Measurements from ENCODE around the gene DMBT1. TPM values are rescaled to one million over a fixed set of nuclear protein-coding genes. Genes with fewer than 3 reads are reported as not detected.
A peak's percentile ranks its signal among the peaks of the same experiment; 100 is the strongest.

The DMBT1 gene
- total RNA-seq, 1 donor from 2014 or later, result 0.44 TPM

GRCh38 chr10:122526892-122527291, 33.7 kb upstream of the DMBT1 start:
- peaks cover 15% of the 10 kb centered on the region for H3K4me1 ChIP-seq
- no peaks in the 10 kb centered on the region for H3K36me3 ChIP-seq
- H3K27ac ChIP-seq (replicated peaks), result no peak overlapping the region
- TF ChIP-seq CTCF (IDR thresholded peaks at IDR 0.05; ENCODE audit: borderline replicate concordance), result no peak
- H3K27me3 ChIP-seq (ENCODE audit: low read depth), result no peaks in the 10 kb centered on the region
- no peaks in the 10 kb centered on the region for H3K9me3 ChIP-seq (replicated peaks)
- DNase-seq, result no peak
- no peak overlapping the region for H3K4me3 ChIP-seq
- intact Hi-C loops (cut with micrococcal nuclease), result no loop called here

GRCh38 chr10:122530177-122530576, 30.4 kb upstream of the DMBT1 start:
- no peaks in the 10 kb centered on the region for H3K9me3 ChIP-seq (replicated peaks)
- no peaks in the 10 kb centered on the region for H3K27me3 ChIP-seq (ENCODE audit: low read depth)
- peaks cover 15% of the 10 kb centered on the region for H3K4me1 ChIP-seq
- no peaks in the 10 kb centered on the region for H3K36me3 ChIP-seq
- no peak overlapping the region for H3K4me3 ChIP-seq
- no peak for TF ChIP-seq CTCF (IDR thresholded peaks at IDR 0.05; ENCODE audit: borderline replicate concordance)
- H3K27ac ChIP-seq (replicated peaks), result peak overlapping the region; percentile 64
- intact Hi-C loops (cut with micrococcal nuclease), result no loop called here
- DNase-seq, result peak; percentile 37

GRCh38 chr10:122531261-122531660, 29.3 kb upstream of the DMBT1 start:
- no peak overlapping the region for H3K4me3 ChIP-seq
- TF ChIP-seq CTCF (IDR thresholded peaks at IDR 0.05; ENCODE audit: borderline replicate concordance), result no peak
- no peaks in the 10 kb centered on the region for H3K27me3 ChIP-seq (ENCODE audit: low read depth)
- intact Hi-C loops (cut with micrococcal nuclease), result no loop called here
- no peaks in the 10 kb centered on the region for H3K36me3 ChIP-seq
- H3K9me3 ChIP-seq (replicated peaks), result no peaks in the 10 kb centered on the region
- no peak overlapping the region for H3K27ac ChIP-seq (replicated peaks)
- no peak for DNase-seq
- H3K4me1 ChIP-seq, result peaks cover 15% of the 10 kb centered on the region

GRCh38 chr10:122531939-122532338, 28.6 kb upstream of the DMBT1 start:
- DNase-seq, result no peak
- H3K36me3 ChIP-seq, result no peaks in the 10 kb centered on the region
- H3K27me3 ChIP-seq (ENCODE audit: low read depth), result no peaks in the 10 kb centered on the region
- H3K27ac ChIP-seq (replicated peaks), result no peak overlapping the region
- no peak for TF ChIP-seq CTCF (IDR thresholded peaks at IDR 0.05; ENCODE audit: borderline replicate concordance)
- no peak overlapping the region for H3K4me3 ChIP-seq
- intact Hi-C loops (cut with micrococcal nuclease), result no loop called here
- H3K9me3 ChIP-seq (replicated peaks), result no peaks in the 10 kb centered on the region
- H3K4me1 ChIP-seq, result peaks cover 15% of the 10 kb centered on the region

GRCh38 chr10:122532601-122533296, 27.8 kb upstream of the DMBT1 start:
- Histone ChIP-seq H3K27ac (replicated peaks) (no peak overlapping the region), H3K9me3 (replicated peaks) (peaks cover 4% of the 10 kb centered on the region), H3K36me3 (no peaks in the 10 kb centered on the region), H3K4me1 (peaks cover 15% of the 10 kb centered on the region), H3K27me3 (ENCODE audit: low read depth) (no peaks in the 10 kb centered on the region), H3K4me3 (no peak overlapping the region)
- intact Hi-C loops (cut with micrococcal nuclease), result no loop called here
- DNase-seq, result no peak
- no peak for TF ChIP-seq CTCF (IDR thresholded peaks at IDR 0.05; ENCODE audit: borderline replicate concordance)

Data from left ventricle myocardium inferior (tissue), 1 donor.